SU-DHL-6 (cell line): ENCODE results near the gene PTTG1IP.

Source experiments
- H2AFZ ChIP-seq: fragments of 200-600 bp; sonication (generic); 2 replicates; pipeline ENCODE4 v1.6.1; 2014; ENCODE audit warnings: low read depth, mild to moderate bottlenecking, moderate library complexity, mixed read lengths, antibody characterized with exemption, low read length; ENCODE audit not compliant: severe bottlenecking
- H3F3A ChIP-seq: fragments of 200-600 bp; shearing (Covaris generic); 2 replicates; pipeline ENCODE4 v1.6.0; 2016; ENCODE audit warnings: antibody characterized with exemption, mild to moderate bottlenecking; ENCODE audit not compliant: insufficient read depth
- H3K27ac ChIP-seq: fragments of 200-600 bp; sonication (generic); 2 replicates; pipeline ENCODE4 v1.5.1; 2016; ENCODE audit warnings: low read depth, mild to moderate bottlenecking, low read length, moderate library complexity, mixed read lengths
- H3K27me3 ChIP-seq: fragments of 200-600 bp; sonication (generic), shearing (Covaris generic); 2 replicates; pipeline ENCODE4 v1.6.0; 2014; ENCODE audit warnings: mild to moderate bottlenecking, low read length
- H3K36me3 ChIP-seq: fragments of 200-600 bp; sonication (generic); 2 replicates; pipeline ENCODE4 v1.6.1; 2014; ENCODE audit warnings: mild to moderate bottlenecking, low read length, mixed read lengths
- H3K4me2 ChIP-seq: fragments of 300-600, 200-600 bp; shearing (Covaris generic), sonication (generic); 2 replicates; pipeline ENCODE4 v1.6.0; 2014; ENCODE audit warnings: low read length, low read depth, mild to moderate bottlenecking; ENCODE audit not compliant: poor library complexity, severe bottlenecking
- H3K4me3 ChIP-seq: fragments of 200-600 bp; sonication (generic); 2 replicates; pipeline ENCODE4 v1.5.1; 2014; ENCODE audit warnings: antibody characterized with exemption, low read length, mild to moderate bottlenecking, mixed read lengths; ENCODE audit not compliant: insufficient read depth, poor library complexity, severe bottlenecking
- H3K79me2 ChIP-seq: fragments of 200-600 bp; sonication (generic); 2 replicates; pipeline ENCODE4 v1.6.1; 2014; ENCODE audit warnings: mild to moderate bottlenecking, low read length, moderate library complexity; ENCODE audit not compliant: insufficient read depth
- H3K9ac ChIP-seq: fragments of 200-600 bp; sonication (generic); 2 replicates; pipeline ENCODE4 v1.7.0; 2014; ENCODE audit warnings: mild to moderate bottlenecking, low read length
- H3K9me2 ChIP-seq: fragments of 200-600 bp; sonication (generic); replicated peaks from 2 replicates; pipeline ENCODE4 v1.6.1; 2014; ENCODE audit warnings: low read length; ENCODE audit not compliant: insufficient read depth
- H3K9me3 ChIP-seq: fragments of 200-600 bp; sonication (generic); 2 replicates; pipeline ENCODE4 v1.6.1; 2014; ENCODE audit warnings: low read length, mixed read lengths; ENCODE audit not compliant: insufficient read depth
- H4K20me1 ChIP-seq: fragments of 200-600 bp; sonication (generic); 2 replicates; pipeline ENCODE4 v1.6.1; 2014; ENCODE audit warnings: low read depth, mild to moderate bottlenecking, antibody characterized with exemption, low read length, moderate library complexity, mixed read lengths
- EZH2phosphoT487 ChIP-seq: fragments of 200-600 bp; sonication (generic), shearing (Covaris generic); conservative IDR thresholded peaks from 2 replicates; pipeline ENCODE4 v1.6.1; 2018; ENCODE audit warnings: mild to moderate bottlenecking, antibody characterized with exemption, low read length, moderate library complexity, mixed read lengths
- TF ChIP-seq, protein P1 (sequence below): fragments of 200-600 bp; sonication (generic); IDR thresholded peaks from one replicate; pipeline ENCODE4 v1.5.1; 2017; ENCODE audit warnings: antibody characterized with exemption, mild to moderate bottlenecking, low read length, moderate library complexity; ENCODE audit not compliant: insufficient read depth, poor library complexity, severe bottlenecking

Gene PTTG1IP

GRCh38 chr21:44892536-44893277 is 19.2 kb upstream of the PTTG1IP start:
- H3K9ac ChIP-seq: no peak overlapping the region
- H2AFZ ChIP-seq: no peak overlapping the region
- H3K27ac ChIP-seq: no peak overlapping the region
- H3K9me2 ChIP-seq: no peaks in the 10 kb centered on the region
- H3K4me2 ChIP-seq: no peak overlapping the region
- no peaks in the 10 kb centered on the region for H3K27me3 ChIP-seq
- TF ChIP-seq, protein P1, sequence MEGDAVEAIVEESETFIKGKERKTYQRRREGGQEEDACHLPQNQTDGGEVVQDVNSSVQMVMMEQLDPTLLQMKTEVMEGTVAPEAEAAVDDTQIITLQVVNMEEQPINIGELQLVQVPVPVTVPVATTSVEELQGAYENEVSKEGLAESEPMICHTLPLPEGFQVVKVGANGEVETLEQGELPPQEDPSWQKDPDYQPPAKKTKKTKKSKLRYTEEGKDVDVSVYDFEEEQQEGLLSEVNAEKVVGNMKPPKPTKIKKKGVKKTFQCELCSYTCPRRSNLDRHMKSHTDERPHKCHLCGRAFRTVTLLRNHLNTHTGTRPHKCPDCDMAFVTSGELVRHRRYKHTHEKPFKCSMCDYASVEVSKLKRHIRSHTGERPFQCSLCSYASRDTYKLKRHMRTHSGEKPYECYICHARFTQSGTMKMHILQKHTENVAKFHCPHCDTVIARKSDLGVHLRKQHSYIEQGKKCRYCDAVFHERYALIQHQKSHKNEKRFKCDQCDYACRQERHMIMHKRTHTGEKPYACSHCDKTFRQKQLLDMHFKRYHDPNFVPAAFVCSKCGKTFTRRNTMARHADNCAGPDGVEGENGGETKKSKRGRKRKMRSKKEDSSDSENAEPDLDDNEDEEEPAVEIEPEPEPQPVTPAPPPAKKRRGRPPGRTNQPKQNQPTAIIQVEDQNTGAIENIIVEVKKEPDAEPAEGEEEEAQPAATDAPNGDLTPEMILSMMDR: peak; percentile 74
- no peak for TF ChIP-seq EZH2phosphoT487
- H3K4me3 ChIP-seq: no peak overlapping the region
- H3K36me3 ChIP-seq: no peaks in the 10 kb centered on the region
- H3K79me2 ChIP-seq: no peaks in the 10 kb centered on the region
- H3K9me3 ChIP-seq: no peaks in the 10 kb centered on the region
- no peaks in the 10 kb centered on the region for H4K20me1 ChIP-seq
- no peaks in the 10 kb centered on the region for H3F3A ChIP-seq

DNA sequence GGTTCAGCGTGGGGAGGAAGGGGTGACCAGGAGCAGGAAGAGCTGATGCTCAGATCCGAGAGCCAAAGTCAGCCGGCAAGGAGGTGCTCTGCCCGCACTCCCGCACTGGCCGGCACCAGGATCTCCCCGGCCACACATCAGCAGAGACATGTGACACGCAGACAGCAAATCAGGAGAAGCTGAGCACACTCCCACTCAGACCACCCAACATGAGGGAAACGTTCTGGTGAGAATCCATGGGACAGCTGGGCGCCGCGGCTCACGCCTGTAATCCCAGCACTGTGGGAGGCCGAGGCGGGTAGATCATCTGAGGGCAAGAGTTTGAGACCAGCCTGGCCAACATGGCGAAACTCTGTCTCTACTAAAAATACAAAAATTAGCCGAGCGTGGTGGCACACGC is 18.6 kb upstream of the PTTG1IP start:
- Histone ChIP-seq H3K9me2 (no peaks in the 10 kb centered on the region), H3K36me3 (no peaks in the 10 kb centered on the region), H3K27ac (no peak overlapping the region), H3K4me2 (no peak overlapping the region), H2AFZ (no peak overlapping the region), H3K4me3 (no peak overlapping the region), H3K9ac (no peak overlapping the region), H3K27me3 (no peaks in the 10 kb centered on the region), H4K20me1 (no peaks in the 10 kb centered on the region), H3F3A (no peaks in the 10 kb centered on the region), H3K9me3 (no peaks in the 10 kb centered on the region), H3K79me2 (no peaks in the 10 kb centered on the region)
- TF ChIP-seq, protein P1: no peak
- no peak for TF ChIP-seq EZH2phosphoT487

GRCh38 chr21:44891631-44892031 is 18.1 kb upstream of the PTTG1IP start:
- Histone ChIP-seq H3K9ac (no peak overlapping the region), H3K9me3 (no peaks in the 10 kb centered on the region), H3K4me2 (no peak overlapping the region), H3K4me3 (no peak overlapping the region), H4K20me1 (no peaks in the 10 kb centered on the region), H3K9me2 (no peaks in the 10 kb centered on the region), H3K27ac (no peak overlapping the region), H3K79me2 (no peaks in the 10 kb centered on the region), H2AFZ (no peak overlapping the region), H3K36me3 (no peaks in the 10 kb centered on the region), H3F3A (no peaks in the 10 kb centered on the region), H3K27me3 (no peaks in the 10 kb centered on the region)
- TF ChIP-seq, protein P1: no peak
- no peak for TF ChIP-seq EZH2phosphoT487
